Measurements from ENCODE around the gene AGMO. TPM values are rescaled to one million over a fixed set of nuclear protein-coding genes. Genes with fewer than 3 reads are reported as not detected.
"Not testable (repeated sequence)": the region's sequence is repeated elsewhere in the genome, so short reads cannot be mapped to it uniquely, and the experiment has no call there.

AGMO gene
- total RNA-seq, 1 experiment from 2014 or later, result not detected

DNA sequence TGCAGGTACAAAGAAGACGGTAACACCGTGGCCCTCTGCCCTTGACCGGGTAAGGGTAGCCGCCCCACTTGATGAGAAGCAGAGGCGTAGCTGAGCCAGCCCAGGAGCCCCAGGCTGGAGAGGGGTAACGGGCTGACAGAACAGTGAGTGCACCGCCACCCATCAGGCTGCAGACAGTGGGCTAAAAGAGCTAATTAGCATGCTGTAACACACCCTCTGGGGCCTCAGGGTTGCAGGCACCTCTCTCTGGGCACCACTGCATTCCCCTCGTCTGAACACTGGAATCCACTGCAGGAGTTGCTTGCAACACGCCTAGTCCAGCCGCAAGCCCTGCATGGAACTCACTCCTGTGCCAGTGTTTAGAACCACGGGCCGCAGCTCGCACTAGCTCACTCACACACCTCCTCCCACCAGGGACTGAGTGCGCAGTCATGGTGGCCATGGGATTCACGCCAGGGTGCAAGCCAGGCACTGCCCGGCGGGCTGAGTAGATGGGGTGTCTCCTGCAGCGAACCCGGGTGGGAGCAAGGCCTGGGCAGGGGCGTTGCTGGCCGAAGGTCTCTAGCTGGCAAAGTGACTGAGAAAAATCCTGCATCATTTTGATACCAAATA lies 36.1 kb downstream of the AGMO start:
- no peak for TF ChIP-seq CTCF (IDR thresholded peaks at IDR 0.05)
- no TSS peak for BruUV-seq (replicated peaks)
- no peak for ATAC-seq
- in situ Hi-C loops (cut with HindIII; ENCODE audit: low pct_unique_long_range_greater_than_20kb, low sequenced_read_pairs) (no loop called here), intact Hi-C loops (cut with micrococcal nuclease; ENCODE audit: unreplicated experiment) (no loop called here)
- H3K4me1 ChIP-seq (ENCODE audit: control insufficient read depth, insufficient read depth, low read length), result no peaks in the 10 kb centered on the region
- H3K4me3 ChIP-seq (ENCODE audit: low read depth in 2 of 2, low read length in 2 of 2), result no peak overlapping the region
- POLR2A ChIA-PET, result no interaction called here
- H3K36me3 ChIP-seq (ENCODE audit: control insufficient read depth, insufficient read depth, low read length), result no peaks in the 10 kb centered on the region
- H3K9me3 ChIP-seq (ENCODE audit: control insufficient read depth, insufficient read depth, low read depth, low read length), result no peaks in the 10 kb centered on the region
- no peak overlapping the region for H3K27ac ChIP-seq (ENCODE audit: low read length)
- CTCF ChIA-PET, result no interaction called here
- H3K27me3 ChIP-seq (ENCODE audit: control insufficient read depth, insufficient read depth, low read length), result no peaks in the 10 kb centered on the region
- DNase-seq (ENCODE audit: low read depth, low spot score), result no peak

- Histone ChIP-seq H3K9me3 (ENCODE audit: control insufficient read depth, insufficient read depth, low read depth, low read length) (no peaks in the 10 kb centered on the region), H3K27ac (ENCODE audit: low read length) (no peak overlapping the region), H3K36me3 (ENCODE audit: control insufficient read depth, insufficient read depth, low read length) (no peaks in the 10 kb centered on the region), H3K27me3 (ENCODE audit: control insufficient read depth, insufficient read depth, low read length) (no peaks in the 10 kb centered on the region), H3K4me1 (ENCODE audit: control insufficient read depth, insufficient read depth, low read length) (no peaks in the 10 kb centered on the region), H3K4me3 (ENCODE audit: low read depth in 2 of 2, low read length in 2 of 2) (no peak overlapping the region)
- ATAC-seq (no peak), DNase-seq (ENCODE audit: low read depth, low spot score) (no peak)
- POLR2A ChIA-PET, result no interaction called here
- TF ChIP-seq POLR2AphosphoS5 (IDR thresholded peaks at IDR 0.05; ENCODE audit: low read depth, low read length) (no peak), SIN3A (IDR thresholded peaks at IDR 0.05; ENCODE audit: borderline replicate concordance, insufficient read depth, low read depth, low read length) (no peak), CTCF (IDR thresholded peaks at IDR 0.05) (no peak), TCF7L2 (IDR thresholded peaks at IDR 0.05; ENCODE audit: low read depth, low read length) (no peak)
- TF ChIP-seq, protein P1, sequence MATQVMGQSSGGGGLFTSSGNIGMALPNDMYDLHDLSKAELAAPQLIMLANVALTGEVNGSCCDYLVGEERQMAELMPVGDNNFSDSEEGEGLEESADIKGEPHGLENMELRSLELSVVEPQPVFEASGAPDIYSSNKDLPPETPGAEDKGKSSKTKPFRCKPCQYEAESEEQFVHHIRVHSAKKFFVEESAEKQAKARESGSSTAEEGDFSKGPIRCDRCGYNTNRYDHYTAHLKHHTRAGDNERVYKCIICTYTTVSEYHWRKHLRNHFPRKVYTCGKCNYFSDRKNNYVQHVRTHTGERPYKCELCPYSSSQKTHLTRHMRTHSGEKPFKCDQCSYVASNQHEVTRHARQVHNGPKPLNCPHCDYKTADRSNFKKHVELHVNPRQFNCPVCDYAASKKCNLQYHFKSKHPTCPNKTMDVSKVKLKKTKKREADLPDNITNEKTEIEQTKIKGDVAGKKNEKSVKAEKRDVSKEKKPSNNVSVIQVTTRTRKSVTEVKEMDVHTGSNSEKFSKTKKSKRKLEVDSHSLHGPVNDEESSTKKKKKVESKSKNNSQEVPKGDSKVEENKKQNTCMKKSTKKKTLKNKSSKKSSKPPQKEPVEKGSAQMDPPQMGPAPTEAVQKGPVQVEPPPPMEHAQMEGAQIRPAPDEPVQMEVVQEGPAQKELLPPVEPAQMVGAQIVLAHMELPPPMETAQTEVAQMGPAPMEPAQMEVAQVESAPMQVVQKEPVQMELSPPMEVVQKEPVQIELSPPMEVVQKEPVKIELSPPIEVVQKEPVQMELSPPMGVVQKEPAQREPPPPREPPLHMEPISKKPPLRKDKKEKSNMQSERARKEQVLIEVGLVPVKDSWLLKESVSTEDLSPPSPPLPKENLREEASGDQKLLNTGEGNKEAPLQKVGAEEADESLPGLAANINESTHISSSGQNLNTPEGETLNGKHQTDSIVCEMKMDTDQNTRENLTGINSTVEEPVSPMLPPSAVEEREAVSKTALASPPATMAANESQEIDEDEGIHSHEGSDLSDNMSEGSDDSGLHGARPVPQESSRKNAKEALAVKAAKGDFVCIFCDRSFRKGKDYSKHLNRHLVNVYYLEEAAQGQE (IDR thresholded peaks at IDR 0.05; ENCODE audit: insufficient read depth in 1 of 2, low read depth in 2 of 2, low read length in 1 of 2), result no peak
- no TSS peak for BruUV-seq (replicated peaks)
- CTCF ChIA-PET, result no interaction called here
- intact Hi-C loops (cut with micrococcal nuclease; ENCODE audit: unreplicated experiment), result no loop called here
- in situ Hi-C loops (cut with HindIII; ENCODE audit: low pct_unique_long_range_greater_than_20kb, low sequenced_read_pairs), result no loop called here
Observed at GRCh38 chr7:15524077-15524476, 37.7 kb downstream of the AGMO start.

DNA sequence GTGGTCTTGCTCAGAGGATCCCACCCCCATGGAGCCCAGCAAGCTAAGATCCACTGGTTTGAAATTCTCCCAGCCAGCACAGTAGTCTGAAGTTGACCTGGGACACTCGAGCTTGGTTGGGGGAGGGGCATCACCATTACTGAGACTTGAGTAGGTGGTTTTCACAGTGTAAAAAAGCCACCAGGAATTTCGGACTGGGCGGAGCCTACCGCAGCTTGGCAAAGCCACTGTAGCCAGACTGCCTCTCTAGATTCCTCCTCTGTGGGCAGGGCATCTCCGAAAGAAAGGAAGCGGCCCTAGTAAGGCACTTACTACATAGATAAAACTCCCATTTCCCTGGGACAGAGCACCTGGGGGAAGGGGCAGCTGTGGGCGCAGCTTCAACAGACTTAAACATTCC lies 44.0 kb downstream of the AGMO start:
- H3K27ac ChIP-seq (ENCODE audit: low read length); H3K4me1 ChIP-seq (ENCODE audit: control insufficient read depth, insufficient read depth, low read length); POLR2A ChIA-PET; in situ Hi-C loops (cut with HindIII; ENCODE audit: low pct_unique_long_range_greater_than_20kb, low sequenced_read_pairs); CTCF ChIA-PET; H3K9me3 ChIP-seq (ENCODE audit: control insufficient read depth, insufficient read depth, low read depth, low read length); BruUV-seq (replicated peaks); ATAC-seq; H3K36me3 ChIP-seq (ENCODE audit: control insufficient read depth, insufficient read depth, low read length); H3K27me3 ChIP-seq (ENCODE audit: control insufficient read depth, insufficient read depth, low read length); intact Hi-C loops (cut with micrococcal nuclease; ENCODE audit: unreplicated experiment); DNase-seq (ENCODE audit: low read depth, low spot score); H3K4me3 ChIP-seq (ENCODE audit: low read depth in 2 of 2, low read length in 2 of 2): not testable (repeated sequence)

Data from Panc1 (cell line).